ENCODE measurements around the gene DEFB110. TPM values are rescaled to one million over a fixed set of nuclear protein-coding genes. Genes with fewer than 3 reads are reported as not detected.

DEFB110 gene
- not detected in 2 replicates for total RNA-seq (2014; rRNA removed; shearing (Covaris generic))

GRCh38 chr6:50021894-50022293, at the start of gene DEFB110:
Gene DEFB110, minus strand, starts transcription at chr6:50021994. Its CDS starts 59 bp downstream, at chr6:50021935.
- no peak for DNase-seq (ENCODE audit: low read depth)

GRCh38 chr6:50070101-50070500, 48.3 kb upstream of the DEFB110 start:
- DNase-seq (ENCODE audit: low read depth), result no peak

- peak; percentile 9 for DNase-seq (ENCODE audit: low read depth)
Observed at GRCh38 chr6:50062051-50062450, 40.3 kb upstream of the DEFB110 start.

GRCh38 chr6:50056242-50056641, 34.4 kb upstream of the DEFB110 start:
- DNase-seq (ENCODE audit: low read depth), result no peak

- no peak for DNase-seq (ENCODE audit: low read depth)
Observed at GRCh38 chr6:50049829-50050228, 28.0 kb upstream of the DEFB110 start, which contains the start of gene DEFB112. Gene DEFB112, minus strand, starts transcription at chr6:50049929. Its CDS starts 60 bp downstream, at chr6:50049869.

- DNase-seq (ENCODE audit: low read depth), result no peak
Observed at GRCh38 chr6:50047026-50047425, 25.2 kb upstream of the DEFB110 start.

GRCh38 chr6:50030777-50031562, 9.2 kb upstream of the DEFB110 start:
- peak; percentile 40 for DNase-seq (ENCODE audit: low read depth)

GRCh38 chr6:50030350-50030749, 8.6 kb upstream of the DEFB110 start:
- DNase-seq (ENCODE audit: low read depth), result no peak

- no peak for DNase-seq (ENCODE audit: low read depth)
Observed at GRCh38 chr6:50025258-50025657, 3.5 kb upstream of the DEFB110 start.

GRCh38 chr6:50007819-50008218, 14.0 kb downstream of the DEFB110 start:
- peak; percentile 59 for DNase-seq (ENCODE audit: low read depth)

GRCh38 chr6:50003139-50003538, 18.7 kb downstream of the DEFB110 start:
- no peak for DNase-seq (ENCODE audit: low read depth)

- DNase-seq (ENCODE audit: low read depth), result no peak
Observed at GRCh38 chr6:49995278-49995677, 26.5 kb downstream of the DEFB110 start.

- DNase-seq (ENCODE audit: low read depth), result no peak
Observed at GRCh38 chr6:49988900-49989299, 32.9 kb downstream of the DEFB110 start.

- no peak for DNase-seq (ENCODE audit: low read depth)
Observed at GRCh38 chr6:49987749-49988148, 34.0 kb downstream of the DEFB110 start.

GRCh38 chr6:49986551-49986950, 35.2 kb downstream of the DEFB110 start:
- DNase-seq (ENCODE audit: low read depth), result no peak

GRCh38 chr6:49982046-49982445, 39.7 kb downstream of the DEFB110 start:
- no peak for DNase-seq (ENCODE audit: low read depth)

- peak; percentile 3 for DNase-seq (ENCODE audit: low read depth)
Observed at GRCh38 chr6:49980898-49981297, 40.9 kb downstream of the DEFB110 start.

GRCh38 chr6:49979584-49979983, 42.2 kb downstream of the DEFB110 start:
- peak; percentile 15 for DNase-seq (ENCODE audit: low read depth)

- no peak for DNase-seq (ENCODE audit: low read depth)
Observed at GRCh38 chr6:49978332-49979226, 43.2 kb downstream of the DEFB110 start.

GRCh38 chr6:49969605-49970004, 52.2 kb downstream of the DEFB110 start, which contains the start of gene DEFB113:
Gene DEFB113, minus strand, starts transcription at chr6:49969625. Its CDS starts 0 bp downstream, at chr6:49969625.
- no peak for DNase-seq (ENCODE audit: low read depth)
